ENCODE measurements around the gene ZXDC.

Gene ZXDC

GRCh38 chr3:126474498-126475412 is 936 bp downstream of the ZXDC start:
- peak overlapping the region; percentile 75 for H3K4me3 ChIP-seq (replicated peaks; ENCODE audit: insufficient read depth, low read length)
- peak in 1 of 2 experiments; percentile 41 for DNase-seq (ENCODE audit: low read depth in 1 of 2, low spot score in 1 of 2)
- H3K27ac ChIP-seq (replicated peaks) = peak overlapping the region; percentile 88
- no peaks in the 10 kb centered on the region for H3K27me3 ChIP-seq (ENCODE audit: insufficient read depth, poor library complexity, severe bottlenecking)
- TF ChIP-seq CTCF (IDR thresholded peaks at IDR 0.05; ENCODE audit: insufficient read depth, low read length) = no peak
- 0 out of 2 replicates have a peak, but pooled peaks have one; percentile 21 for TF ChIP-seq POLR2AphosphoS5 (IDR thresholded peaks at IDR 0.05; ENCODE audit: low read depth)
- no peak for TF ChIP-seq SPI1 (IDR thresholded peaks at IDR 0.05; ENCODE audit: borderline replicate concordance, low read depth)

- Histone ChIP-seq H3K27ac (replicated peaks) (peak overlapping the region; percentile 88), H3K27me3 (ENCODE audit: insufficient read depth, poor library complexity, severe bottlenecking) (no peaks in the 10 kb centered on the region), H3K4me3 (replicated peaks; ENCODE audit: insufficient read depth, low read length) (peak overlapping the region; percentile 75)
- TF ChIP-seq CTCF (IDR thresholded peaks at IDR 0.05; ENCODE audit: insufficient read depth, low read length) = no peak
- no peak for TF ChIP-seq SPI1 (IDR thresholded peaks at IDR 0.05; ENCODE audit: borderline replicate concordance, low read depth)
- no peak for TF ChIP-seq POLR2AphosphoS5 (IDR thresholded peaks at IDR 0.05; ENCODE audit: low read depth)
- no peak for TF ChIP-seq REST (IDR thresholded peaks at IDR 0.05; ENCODE audit: insufficient replicate concordance, low read depth)
- TF ChIP-seq GABPA (IDR thresholded peaks at IDR 0.05; ENCODE audit: low read depth) = no peak
- DNase-seq (ENCODE audit: low read depth in 1 of 2, low spot score in 1 of 2) = peak; percentile 36 to 51
Measured at GRCh38 chr3:126473292-126474168, 2.2 kb downstream of the ZXDC start.

- DNase-seq (ENCODE audit: low read depth in 1 of 2, low spot score in 1 of 2) = peak; percentile 97
- peak overlapping the region; percentile 88 for H3K27ac ChIP-seq (replicated peaks)
- peak overlapping the region; percentile 75 for H3K4me3 ChIP-seq (replicated peaks; ENCODE audit: insufficient read depth, low read length)
- TF ChIP-seq SPI1 (IDR thresholded peaks at IDR 0.05; ENCODE audit: borderline replicate concordance, low read depth) (peak; percentile 88; the same call in 1 of the 2 replicates), POLR2AphosphoS5 (IDR thresholded peaks at IDR 0.05; ENCODE audit: low read depth) (peak; percentile 81), GABPA (IDR thresholded peaks at IDR 0.05; ENCODE audit: low read depth) (no peak), CTCF (IDR thresholded peaks at IDR 0.05; ENCODE audit: insufficient read depth, low read length) (no peak), REST (IDR thresholded peaks at IDR 0.05; ENCODE audit: insufficient replicate concordance, low read depth) (no peak)
- no peaks in the 10 kb centered on the region for H3K27me3 ChIP-seq (ENCODE audit: insufficient read depth, poor library complexity, severe bottlenecking)
Measured at GRCh38 chr3:126472277-126473006, 3.2 kb downstream of the ZXDC start.
